Measurements from ENCODE around the gene RSF1.

- TF ChIP-seq EZH2 (IDR thresholded peaks at IDR 0.05; ENCODE audit: borderline replicate concordance, low read length) (no peak), CTCF (conservative IDR thresholded peaks at IDR 0.05 in 1 of 2, IDR thresholded peaks at IDR 0.05 in 1 of 2; ENCODE audit: extremely low read depth in 1 of 2, insufficient read depth in 1 of 2, low read depth in 1 of 2, low read length in 2 of 2) (no peak)
These were observed 45.3 kb upstream of the RSF1 start for GRCh38 chr11:77865805-77866204.

All from mammary epithelial cell (primary cell).